Adipose tissue (tissue), 3 donors: ENCODE measurements around the gene TJP2. TPM values are rescaled to one million over a fixed set of nuclear protein-coding genes. Genes with fewer than 3 reads are reported as not detected.

ENCODE experiments used
- H3K27ac ChIP-seq: one replicate; pipeline ENCODE4 v1.5.1; 2013; ENCODE audit warnings: low read depth, low read length
- WGBS, 3 donors: extraction: QIAGEN DNeasy Blood & Tissue Kit; methylation state at CpG; one replicate each; pipeline ENCODE4 v1.1.7; 2013; 5-methylcytosine and 5-hydroxymethylcytosine counted together
- polyA plus RNA-seq, 3 donors: library from polyadenylated mRNA; stranded (reverse); fragments of 200-250 nt; gene quantifications; one replicate each; pipeline ENCODE4 v1.2.3, GENCODE V29; 2013
- donor health status: healthy with polysubstance abuse.
- donor health status: Bipolar disorder and iron deficiency.
- donor health status: healthy.

TJP2 gene
- polyA plus RNA-seq, 3 donors = 23.3 to 113 (median 35.4) TPM

DNA sequence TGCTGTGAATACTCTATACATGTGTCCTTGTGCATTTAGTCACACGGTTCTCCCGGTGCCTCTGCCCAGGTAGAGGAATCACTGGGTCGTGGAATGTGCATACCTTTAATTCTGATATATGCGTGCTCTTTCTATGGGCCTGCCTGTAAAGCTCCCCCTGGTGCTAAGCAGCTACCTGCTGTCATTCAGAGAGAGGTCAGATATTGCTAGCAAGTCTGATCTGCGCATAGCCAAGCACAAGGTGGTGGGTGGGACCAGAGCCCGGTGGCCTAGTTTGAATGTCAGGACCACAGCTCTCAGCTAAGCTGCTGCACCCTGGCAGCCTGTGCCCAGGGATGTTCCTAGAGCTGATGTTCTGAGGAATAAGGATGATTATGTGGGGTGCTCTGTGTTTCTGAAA lies 33.4 kb downstream of the TJP2 start:
- WGBS, 3 donors = 27 to 77% (median 63%) methylated on average over 6 of the region's 6 CpGs
- no peak overlapping the region for H3K27ac ChIP-seq

DNA sequence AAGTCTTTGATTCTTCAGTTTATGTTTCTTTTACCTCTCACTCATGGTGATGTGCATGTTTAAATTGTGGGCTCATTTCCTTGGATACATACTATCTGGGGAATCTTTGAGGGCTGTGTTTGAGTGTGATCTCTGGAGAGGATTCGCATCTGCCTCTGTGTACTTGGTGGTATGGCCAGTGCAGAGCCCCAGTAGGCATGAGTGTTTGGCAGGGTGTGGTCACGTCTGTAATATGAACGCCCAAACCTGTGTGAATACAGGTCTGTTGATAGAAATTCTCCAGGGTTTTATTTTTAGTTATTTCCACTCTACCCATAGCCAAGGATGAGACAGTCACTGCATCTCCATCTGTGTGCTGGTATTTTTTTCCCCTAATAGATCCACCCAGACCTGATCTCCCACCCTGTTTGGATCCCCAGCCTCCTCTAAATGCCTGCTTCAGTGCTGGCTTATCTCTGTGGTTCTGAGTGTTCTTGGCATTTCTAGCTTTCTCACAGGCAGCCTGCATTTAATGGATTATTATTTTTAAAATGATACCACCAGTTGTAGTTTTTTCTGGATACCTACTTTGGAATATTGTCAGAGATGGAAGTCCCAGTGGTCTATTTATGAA lies 37.5 kb downstream of the TJP2 start:
- WGBS, 3 donors = 87 to 94% (median 87%) methylated on average over 3 of the region's 3 CpGs

DNA sequence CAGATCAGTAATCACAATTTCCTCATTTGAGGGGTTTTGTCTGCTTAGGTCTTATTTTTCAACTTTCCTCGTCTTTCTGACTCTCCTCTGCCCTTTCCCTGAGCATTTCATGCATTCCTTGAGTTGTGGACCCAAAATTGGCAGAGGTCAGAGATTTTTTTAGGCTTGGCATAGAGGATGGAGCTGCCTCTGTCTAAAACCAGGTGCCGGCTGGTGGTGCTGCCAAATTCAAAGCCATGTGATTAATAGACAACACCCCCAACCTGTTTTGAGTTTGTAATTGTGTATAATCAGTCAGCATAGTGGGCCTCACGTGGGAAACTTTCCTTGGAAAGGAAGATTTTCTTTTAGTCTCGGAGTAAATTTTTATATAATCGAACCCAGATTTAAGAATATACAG lies 39.6 kb downstream of the TJP2 start:
- H3K27ac ChIP-seq = no peak overlapping the region
- 87 to 89% (median 87%) methylated on average over 5 of the region's 5 CpGs for WGBS, 3 donors

More for the DNA sequence above, 37.5 kb downstream of the TJP2 start:
- no peak overlapping the region for H3K27ac ChIP-seq

DNA sequence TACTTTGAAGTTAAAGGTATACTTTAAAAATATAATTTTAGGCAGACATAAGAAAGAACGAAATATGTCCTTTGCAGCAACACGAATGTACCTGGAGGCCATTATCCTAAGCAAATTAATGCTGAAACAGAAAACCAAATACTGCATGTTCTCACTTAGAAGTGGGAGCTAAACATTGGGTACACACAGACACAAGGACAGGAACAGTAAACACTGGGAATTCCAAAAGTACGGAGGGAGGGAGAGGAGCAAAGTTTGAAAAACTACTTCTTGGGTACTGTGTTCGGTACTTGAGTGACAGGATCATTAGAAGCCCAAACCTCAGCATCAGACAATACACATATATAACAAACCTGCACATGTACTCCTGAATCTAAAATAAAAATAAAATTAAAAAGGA lies 40.9 kb downstream of the TJP2 start:
- H3K27ac ChIP-seq = no peak overlapping the region
- WGBS, 3 donors = 54 to 97% (median 92%) methylated on average over 4 of the region's 4 CpGs

DNA sequence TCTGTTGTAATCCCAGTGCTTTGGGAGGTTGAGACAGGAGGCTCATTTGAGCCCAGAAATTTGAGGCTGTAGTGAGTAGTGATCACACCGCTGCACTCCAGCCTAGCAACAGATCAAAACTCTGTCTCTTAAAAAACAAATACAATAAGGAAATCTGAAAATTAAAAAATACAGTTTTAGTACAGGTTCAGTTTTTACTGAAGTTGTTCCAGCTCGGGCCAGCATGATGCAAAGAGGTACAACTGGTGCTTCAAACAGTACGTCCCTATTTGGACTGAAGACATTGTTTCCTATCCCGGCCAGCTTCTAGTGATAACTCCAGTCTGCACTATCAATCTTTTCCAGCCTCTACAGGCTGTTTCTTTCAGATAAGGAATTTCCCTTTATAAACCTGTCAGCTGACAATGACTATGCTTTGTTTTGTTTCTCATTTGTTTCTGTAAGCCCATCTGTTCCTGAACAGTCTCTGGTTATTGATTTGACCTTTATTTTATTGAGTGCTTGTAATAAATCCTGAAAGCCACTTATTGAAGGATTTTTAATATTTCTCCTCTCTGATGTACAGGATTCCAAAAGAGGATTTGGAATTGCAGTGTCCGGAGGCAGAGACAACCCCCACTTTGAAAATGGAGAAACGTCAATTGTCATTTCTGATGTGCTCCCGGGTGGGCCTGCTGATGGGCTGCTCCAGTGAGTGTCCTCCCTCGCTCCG lies 41.9 kb downstream of the TJP2 start:
- WGBS, 3 donors = 70 to 79% (median 76%) methylated on average over 9 of the region's 9 CpGs
- no peak overlapping the region for H3K27ac ChIP-seq

DNA sequence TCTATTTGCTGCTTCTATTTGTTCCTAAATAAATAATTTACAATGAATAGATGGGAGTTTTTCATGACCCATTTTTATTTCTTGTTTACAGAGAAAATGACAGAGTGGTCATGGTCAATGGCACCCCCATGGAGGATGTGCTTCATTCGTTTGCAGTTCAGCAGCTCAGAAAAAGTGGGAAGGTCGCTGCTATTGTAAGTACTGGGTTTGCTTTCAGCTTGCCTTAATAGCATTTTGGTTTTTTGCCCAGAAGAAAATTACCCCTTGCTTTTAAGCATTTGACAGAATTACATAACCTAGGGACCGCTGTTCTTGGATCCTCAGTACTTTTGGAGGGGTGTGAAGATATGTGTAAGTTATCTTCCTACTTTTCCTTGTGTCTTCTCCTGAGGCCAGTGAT lies 44.1 kb downstream of the TJP2 start:
- 78 to 89% (median 84%) methylated on average over 3 of the region's 3 CpGs for WGBS, 3 donors
- H3K27ac ChIP-seq = no peak overlapping the region

DNA sequence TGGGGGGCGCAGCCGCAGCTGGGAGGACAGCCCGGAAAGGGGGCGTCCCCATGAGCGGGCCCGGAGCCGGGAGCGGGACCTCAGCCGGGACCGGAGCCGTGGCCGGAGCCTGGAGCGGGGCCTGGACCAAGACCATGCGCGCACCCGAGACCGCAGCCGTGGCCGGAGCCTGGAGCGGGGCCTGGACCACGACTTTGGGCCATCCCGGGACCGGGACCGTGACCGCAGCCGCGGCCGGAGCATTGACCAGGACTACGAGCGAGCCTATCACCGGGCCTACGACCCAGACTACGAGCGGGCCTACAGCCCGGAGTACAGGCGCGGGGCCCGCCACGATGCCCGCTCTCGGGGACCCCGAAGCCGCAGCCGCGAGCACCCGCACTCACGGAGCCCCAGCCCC lies 47.0 kb downstream of the TJP2 start:
- 98 to 99% (median 98%) methylated on average over 47 of the region's 47 CpGs for WGBS, 3 donors
- H3K27ac ChIP-seq = no peak overlapping the region

DNA sequence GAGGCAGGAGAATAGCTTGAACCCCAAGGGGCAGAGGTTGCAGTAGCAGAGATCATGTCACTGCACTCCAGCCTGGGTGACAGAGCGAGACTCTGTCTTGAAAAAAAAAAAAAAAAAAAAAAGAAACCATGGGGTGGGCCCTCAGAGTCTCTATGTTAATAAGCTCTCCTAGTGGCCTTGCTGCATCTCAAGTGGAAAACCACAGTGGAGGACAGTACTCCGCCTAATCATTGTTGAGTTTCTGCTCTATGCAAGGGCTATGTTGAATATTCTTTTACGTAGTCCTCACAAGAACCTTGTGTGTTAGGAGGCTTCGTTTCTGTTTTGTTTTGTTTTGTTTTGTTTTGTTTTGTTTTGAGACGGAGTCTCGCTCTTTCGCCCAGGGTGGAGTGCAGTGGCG lies 48.9 kb downstream of the TJP2 start:
- H3K27ac ChIP-seq = no peak overlapping the region
- 96 to 98% (median 97%) methylated on average over 8 of the region's 8 CpGs for WGBS, 3 donors

DNA sequence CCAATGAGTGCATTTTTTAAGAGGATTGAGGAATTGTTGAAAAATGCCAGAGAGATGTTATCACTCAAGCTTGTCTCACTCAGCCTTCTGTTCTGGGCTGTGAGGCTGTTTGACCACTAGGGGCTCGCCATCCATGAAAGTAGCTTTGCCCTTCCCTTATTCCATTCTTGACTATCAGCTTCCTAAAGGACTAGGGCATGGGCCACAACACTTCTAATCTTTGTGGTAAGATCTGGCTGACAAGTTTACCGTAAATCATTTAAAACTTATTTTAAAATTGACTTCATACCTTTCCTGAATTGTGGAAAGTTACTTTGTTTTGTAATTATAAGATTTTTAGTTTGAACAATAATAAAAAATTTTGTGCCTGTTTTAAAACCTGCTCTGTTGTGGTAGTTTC lies 49.5 kb downstream of the TJP2 start:
- no peak overlapping the region for H3K27ac ChIP-seq
- 71 to 89% (median 79%) methylated on average over 2 of the region's 2 CpGs for WGBS, 3 donors

DNA sequence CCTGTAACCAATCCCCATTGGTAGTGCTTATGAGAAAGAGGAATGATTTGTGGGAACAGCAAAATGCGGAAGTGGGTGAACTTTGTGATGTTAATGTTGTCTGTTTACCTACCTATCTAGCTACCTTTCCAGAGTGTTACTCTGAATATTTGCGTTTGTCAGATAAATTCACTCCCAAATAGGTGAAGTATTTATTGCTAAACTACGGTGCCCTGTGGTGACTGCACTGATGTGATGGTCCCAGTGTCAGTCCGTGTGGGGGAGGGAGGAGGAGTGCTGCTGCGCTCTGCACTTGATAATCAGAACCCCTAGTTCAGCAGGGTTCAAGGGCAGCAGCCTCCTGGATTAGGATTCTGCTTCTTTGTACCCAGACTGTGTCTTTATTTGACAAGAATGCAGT lies 55.3 kb downstream of the TJP2 start:
- H3K27ac ChIP-seq = no peak overlapping the region
- WGBS, 3 donors = 76 to 85% (median 81%) methylated on average over 5 of the region's 5 CpGs

DNA sequence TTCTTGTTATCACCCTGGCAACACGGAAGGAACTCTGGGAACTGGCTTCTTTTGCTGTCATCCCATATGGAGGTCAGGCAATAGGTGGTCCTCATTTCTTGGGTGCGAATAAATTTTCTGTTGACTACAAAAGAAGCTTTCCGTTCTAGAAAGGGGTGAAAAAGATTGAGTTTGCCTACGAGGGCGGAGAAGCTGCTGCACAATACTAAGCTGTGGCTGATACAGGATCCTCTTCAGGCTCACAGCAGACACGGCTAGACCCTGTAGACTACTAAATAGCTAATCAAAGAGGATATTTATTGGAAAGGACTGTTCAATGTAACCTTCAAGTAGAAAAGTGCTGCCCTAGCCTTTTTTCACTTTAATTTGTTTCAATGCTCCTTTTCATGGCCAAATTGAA lies 58.1 kb downstream of the TJP2 start:
- H3K27ac ChIP-seq = no peak overlapping the region
- 72 to 83% (median 82%) methylated on average over 6 of the region's 6 CpGs for WGBS, 3 donors

DNA sequence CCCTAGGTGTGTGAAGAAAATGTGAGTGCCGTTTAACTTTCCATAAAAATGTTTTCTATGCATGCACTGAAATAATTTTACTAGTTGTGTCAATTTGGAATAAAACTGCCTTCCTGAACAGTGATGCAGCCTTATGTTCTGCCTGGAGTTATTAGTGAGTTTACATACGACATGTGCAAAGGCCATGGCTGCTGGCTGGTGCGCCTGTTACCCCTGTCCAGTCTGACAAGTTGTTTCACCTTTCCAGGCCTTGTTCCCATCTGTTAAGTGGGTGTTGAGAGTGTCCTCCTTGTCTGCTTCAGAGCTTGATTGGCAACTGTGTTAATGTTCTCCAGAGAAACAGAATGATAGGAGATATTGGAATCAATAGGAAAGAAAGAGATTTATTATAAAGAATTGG lies 60.6 kb downstream of the TJP2 start:
- no peak overlapping the region for H3K27ac ChIP-seq
- 95 to 100% (median 96%) methylated on average over 3 of the region's 3 CpGs for WGBS, 3 donors

DNA sequence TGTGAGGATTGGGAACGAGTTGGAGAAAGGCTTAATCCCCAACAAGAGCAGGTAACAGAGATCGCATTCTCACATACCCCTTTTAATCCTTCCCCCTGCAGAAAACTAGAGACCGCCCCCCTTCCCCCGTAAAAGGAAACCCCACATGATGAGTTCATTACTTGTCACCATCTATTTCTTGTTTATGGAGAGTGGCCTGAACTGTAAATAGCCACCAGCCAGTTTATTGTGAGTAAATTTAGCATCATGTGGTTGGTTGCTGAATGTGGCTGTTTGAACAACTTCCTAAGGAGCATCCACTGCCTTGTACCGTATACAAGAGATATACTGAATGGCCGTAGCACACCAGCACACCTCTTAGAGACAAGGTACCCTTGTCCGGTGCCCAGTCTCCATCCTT lies 62.1 kb downstream of the TJP2 start:
- 69 to 90% (median 75%) methylated on average over 7 of the region's 7 CpGs for WGBS, 3 donors
- no peak overlapping the region for H3K27ac ChIP-seq

DNA sequence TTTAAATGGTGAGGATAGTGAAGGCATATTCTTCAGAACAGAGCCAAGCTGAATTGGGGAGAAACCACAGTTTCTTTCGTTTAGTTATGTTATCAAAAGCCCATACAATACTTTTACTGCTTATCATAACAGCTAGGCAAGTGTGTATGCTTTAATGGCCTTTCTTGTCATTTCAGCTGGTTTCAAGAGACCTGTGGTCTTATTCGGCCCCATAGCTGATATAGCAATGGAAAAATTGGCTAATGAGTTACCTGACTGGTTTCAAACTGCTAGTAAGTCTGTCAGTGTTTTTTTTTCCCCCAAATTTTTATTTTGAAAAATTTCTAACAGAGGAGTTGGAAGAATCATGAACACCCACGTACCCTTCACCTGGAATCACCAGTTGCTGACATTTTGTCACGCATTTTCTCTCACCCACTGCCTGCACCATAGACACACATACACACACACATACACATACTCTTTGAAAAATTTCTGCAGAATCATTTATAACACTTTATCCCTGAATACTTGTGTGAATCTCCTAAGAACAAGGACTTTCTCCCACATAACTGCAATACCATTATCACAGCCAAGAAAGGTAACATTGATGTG lies 63.7 kb downstream of the TJP2 start:
- no peak overlapping the region for H3K27ac ChIP-seq
- 75 to 94% (median 94%) methylated on average over 4 of the region's 4 CpGs for WGBS, 3 donors

DNA sequence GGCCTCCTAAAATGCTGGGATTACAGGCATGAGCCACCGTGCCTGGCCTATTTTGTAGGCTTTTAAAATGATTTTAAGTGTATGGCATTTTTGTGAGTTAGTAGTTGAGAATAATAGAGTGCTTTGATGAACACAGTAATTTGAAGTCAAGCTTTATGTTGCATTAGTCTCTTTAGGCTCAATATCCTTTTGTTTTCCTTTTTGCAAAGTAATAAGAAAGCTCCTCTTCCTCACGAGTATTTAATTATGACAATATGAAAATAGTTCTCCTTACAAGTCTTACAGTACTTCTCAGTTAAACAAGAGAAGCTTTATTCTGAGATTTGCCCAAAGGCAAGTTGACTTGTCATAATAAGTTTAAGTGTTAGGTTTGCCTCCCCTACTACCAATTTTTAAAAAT lies 69.0 kb downstream of the TJP2 start:
- no peak overlapping the region for H3K27ac ChIP-seq

DNA sequence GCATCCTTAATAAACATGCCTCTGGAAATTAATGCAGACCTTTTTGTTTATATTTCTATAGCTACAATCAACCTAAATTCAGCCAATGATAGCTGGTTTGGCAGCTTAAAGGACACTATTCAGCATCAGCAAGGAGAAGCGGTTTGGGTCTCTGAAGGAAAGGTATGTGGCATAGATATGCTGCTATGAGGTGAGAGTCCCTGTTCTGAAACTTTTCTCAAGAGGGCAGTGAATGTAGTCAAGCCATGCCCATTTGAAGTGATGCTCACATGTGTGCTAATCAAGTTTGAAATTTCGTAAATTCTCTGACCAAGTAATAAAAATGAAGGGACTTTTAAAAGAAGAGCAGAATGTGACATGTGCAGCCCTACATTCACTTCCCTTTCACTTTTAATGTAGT lies 72.6 kb downstream of the TJP2 start:
- no peak overlapping the region for H3K27ac ChIP-seq
- WGBS, 3 donors = 96 to 100% (median 98%) methylated on average over 2 of the region's 2 CpGs

More for the DNA sequence above, 69.0 kb downstream of the TJP2 start:
- WGBS, 3 donors = 90 to 95% (median 92%) methylated on average over 2 of the region's 2 CpGs

DNA sequence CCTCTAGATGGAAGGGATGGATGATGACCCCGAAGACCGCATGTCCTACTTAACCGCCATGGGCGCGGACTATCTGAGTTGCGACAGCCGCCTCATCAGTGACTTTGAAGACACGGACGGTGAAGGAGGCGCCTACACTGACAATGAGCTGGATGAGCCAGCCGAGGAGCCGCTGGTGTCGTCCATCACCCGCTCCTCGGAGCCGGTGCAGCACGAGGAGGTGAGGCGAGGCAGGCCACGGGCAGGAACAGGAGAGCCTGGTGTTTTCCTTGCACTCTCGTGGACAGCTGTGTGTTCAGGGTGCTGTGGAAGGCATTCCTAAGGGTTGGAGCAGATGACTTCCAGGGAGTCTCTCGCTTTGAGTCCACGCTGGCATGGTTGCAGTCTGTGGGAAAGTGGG lies 73.9 kb downstream of the TJP2 start:
- WGBS, 3 donors = 95 to 96% (median 95%) methylated on average over 22 of the region's 22 CpGs

DNA sequence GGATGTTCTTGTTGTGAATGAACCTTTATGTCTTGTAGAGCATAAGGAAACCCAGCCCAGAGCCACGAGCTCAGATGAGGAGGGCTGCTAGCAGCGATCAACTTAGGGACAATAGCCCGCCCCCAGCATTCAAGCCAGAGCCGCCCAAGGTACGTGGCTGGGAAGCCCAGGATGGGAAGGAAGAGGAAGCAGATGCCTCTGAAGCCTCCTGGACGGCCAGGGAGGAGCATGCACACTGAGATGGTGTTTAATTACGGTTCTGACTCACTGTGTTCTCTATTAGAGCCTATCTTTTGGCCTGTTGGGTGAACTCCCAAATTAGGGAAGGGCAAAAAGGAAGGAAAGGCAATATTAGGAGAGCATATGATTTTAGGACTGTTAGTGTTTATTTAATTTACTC lies 75.3 kb downstream of the TJP2 start:
- H3K27ac ChIP-seq = no peak overlapping the region
- 63 to 84% (median 67%) methylated on average over 7 of the region's 7 CpGs for WGBS, 3 donors

More for the DNA sequence above, 73.9 kb downstream of the TJP2 start:
- no peak overlapping the region for H3K27ac ChIP-seq

DNA sequence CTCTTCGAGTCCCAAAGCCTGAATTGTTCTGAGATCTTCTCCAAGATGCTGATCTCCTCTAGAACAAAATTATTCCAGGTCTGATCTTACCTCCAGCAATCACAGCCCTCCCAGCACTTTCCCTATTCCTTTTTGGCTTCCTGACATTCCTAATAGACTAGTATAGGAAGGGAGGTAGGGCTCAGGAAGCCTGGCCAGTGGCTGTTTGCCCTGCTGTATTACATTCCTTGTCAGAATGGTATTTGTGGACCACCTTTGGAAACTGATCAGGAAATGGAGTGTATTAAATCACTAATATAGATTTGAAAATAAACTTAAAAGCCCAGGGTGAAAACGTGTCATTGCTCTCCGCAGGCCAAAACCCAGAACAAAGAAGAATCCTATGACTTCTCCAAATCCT lies 76.6 kb downstream of the TJP2 start:
- no peak overlapping the region for H3K27ac ChIP-seq
- 60 to 92% (median 61%) methylated on average over 3 of the region's 3 CpGs for WGBS, 3 donors

DNA sequence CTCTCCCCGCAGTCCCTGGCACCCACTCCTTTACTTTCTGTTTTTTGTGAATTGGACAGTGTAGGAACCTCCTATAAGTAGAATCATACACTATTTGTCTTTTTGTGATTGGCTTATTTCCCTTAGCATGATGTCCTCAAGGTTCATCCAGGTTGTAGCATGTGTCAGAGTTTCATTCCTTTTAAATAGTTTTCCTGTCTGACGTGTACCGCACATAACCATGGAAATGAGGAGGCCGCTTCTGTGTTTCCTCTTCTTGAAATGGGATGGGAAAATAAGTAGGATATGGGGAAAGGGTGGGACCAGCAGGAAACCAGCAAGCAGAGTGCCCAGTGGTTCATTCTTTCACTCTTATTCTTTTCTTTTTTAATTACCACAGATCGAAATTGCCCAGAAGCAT lies 78.4 kb downstream of the TJP2 start:
- WGBS, 3 donors = 77 to 84% (median 78%) methylated on average over 5 of the region's 5 CpGs
- no peak overlapping the region for H3K27ac ChIP-seq
